ENCODE results near the gene DNLZ. TPM values are rescaled to one million over a fixed set of nuclear protein-coding genes. Genes with fewer than 3 reads are reported as not detected.

Gene DNLZ
- total RNA-seq, 2 experiments from 2014 or later = 24.9 to 26.2 TPM

- H3K27me3 Mint-ChIP-seq = no peaks in the 10 kb centered on the region
- H3K36me3 Mint-ChIP-seq = no peaks in the 10 kb centered on the region
- H3K9me3 Mint-ChIP-seq = no peaks in the 10 kb centered on the region
- no peak overlapping the region for H3K27ac Mint-ChIP-seq
- no peak for DNase-seq
- no peaks in the 10 kb centered on the region for H3K4me1 Mint-ChIP-seq
- no peak overlapping the region for H3K4me3 Mint-ChIP-seq
Measured at GRCh38 chr9:136351252-136351800, 12.2 kb downstream of the DNLZ start.

GRCh38 chr9:136349546-136349945 is 14.0 kb downstream of the DNLZ start:
- Mint-ChIP-seq H3K27me3 (no peaks in the 10 kb centered on the region), H3K36me3 (no peaks in the 10 kb centered on the region), H3K27ac (no peak overlapping the region), H3K9me3 (no peaks in the 10 kb centered on the region), H3K4me3 (no peak overlapping the region), H3K4me1 (no peaks in the 10 kb centered on the region)
- no peak for DNase-seq

GRCh38 chr9:136348691-136349090 is 14.9 kb downstream of the DNLZ start:
- Mint-ChIP-seq H3K36me3 (no peaks in the 10 kb centered on the region), H3K27me3 (no peaks in the 10 kb centered on the region), H3K27ac (no peak overlapping the region), H3K4me1 (no peaks in the 10 kb centered on the region), H3K9me3 (no peaks in the 10 kb centered on the region), H3K4me3 (no peak overlapping the region)
- DNase-seq = no peak

- no peaks in the 10 kb centered on the region for H3K4me1 Mint-ChIP-seq
- DNase-seq = no peak
- H3K36me3 Mint-ChIP-seq = no peaks in the 10 kb centered on the region
- H3K9me3 Mint-ChIP-seq = no peaks in the 10 kb centered on the region
- H3K27ac Mint-ChIP-seq = no peak overlapping the region
- H3K27me3 Mint-ChIP-seq = no peaks in the 10 kb centered on the region
- H3K4me3 Mint-ChIP-seq = no peak overlapping the region
Measured at GRCh38 chr9:136347472-136348256, 15.9 kb downstream of the DNLZ start.

GRCh38 chr9:136346927-136347465 is 16.5 kb downstream of the DNLZ start:
- H3K9me3 Mint-ChIP-seq = no peaks in the 10 kb centered on the region
- no peak overlapping the region for H3K27ac Mint-ChIP-seq
- H3K4me1 Mint-ChIP-seq = no peaks in the 10 kb centered on the region
- H3K36me3 Mint-ChIP-seq = no peaks in the 10 kb centered on the region
- H3K27me3 Mint-ChIP-seq = no peaks in the 10 kb centered on the region
- no peak for DNase-seq
- H3K4me3 Mint-ChIP-seq = no peak overlapping the region

- H3K4me3 Mint-ChIP-seq = no peak overlapping the region
- H3K27ac Mint-ChIP-seq = no peak overlapping the region
- H3K27me3 Mint-ChIP-seq = no peaks in the 10 kb centered on the region
- H3K9me3 Mint-ChIP-seq = no peaks in the 10 kb centered on the region
- no peaks in the 10 kb centered on the region for H3K4me1 Mint-ChIP-seq
- H3K36me3 Mint-ChIP-seq = no peaks in the 10 kb centered on the region
- no peak for DNase-seq
Measured at GRCh38 chr9:136346157-136346481, 17.4 kb downstream of the DNLZ start.

GRCh38 chr9:136345281-136346156 is 18.0 kb downstream of the DNLZ start:
- Mint-ChIP-seq H3K27me3 (no peaks in the 10 kb centered on the region), H3K36me3 (no peaks in the 10 kb centered on the region), H3K4me1 (no peaks in the 10 kb centered on the region), H3K27ac (no peak overlapping the region), H3K9me3 (no peaks in the 10 kb centered on the region), H3K4me3 (no peak overlapping the region)
- DNase-seq = no peak

- Mint-ChIP-seq H3K9me3 (no peaks in the 10 kb centered on the region), H3K4me1 (no peaks in the 10 kb centered on the region), H3K36me3 (no peaks in the 10 kb centered on the region), H3K27me3 (no peaks in the 10 kb centered on the region), H3K27ac (no peak overlapping the region), H3K4me3 (no peak overlapping the region)
- no peak for DNase-seq
Measured at GRCh38 chr9:136344544-136345280, 18.8 kb downstream of the DNLZ start.

- H3K4me1 Mint-ChIP-seq = no peaks in the 10 kb centered on the region
- H3K27me3 Mint-ChIP-seq = no peaks in the 10 kb centered on the region
- DNase-seq = no peak
- no peaks in the 10 kb centered on the region for H3K36me3 Mint-ChIP-seq
- H3K9me3 Mint-ChIP-seq = no peaks in the 10 kb centered on the region
- no peak overlapping the region for H3K4me3 Mint-ChIP-seq
- no peak overlapping the region for H3K27ac Mint-ChIP-seq
Measured at GRCh38 chr9:136343884-136344269, 19.7 kb downstream of the DNLZ start.

GRCh38 chr9:136343121-136343883 is 20.2 kb downstream of the DNLZ start:
- H3K27me3 Mint-ChIP-seq = no peaks in the 10 kb centered on the region
- H3K36me3 Mint-ChIP-seq = no peaks in the 10 kb centered on the region
- H3K4me3 Mint-ChIP-seq = no peak overlapping the region
- H3K4me1 Mint-ChIP-seq = no peaks in the 10 kb centered on the region
- no peak overlapping the region for H3K27ac Mint-ChIP-seq
- H3K9me3 Mint-ChIP-seq = no peaks in the 10 kb centered on the region
- no peak for DNase-seq

GRCh38 chr9:136342181-136343120 is 21.1 kb downstream of the DNLZ start:
- H3K4me1 Mint-ChIP-seq = no peaks in the 10 kb centered on the region
- H3K27ac Mint-ChIP-seq = no peak overlapping the region
- no peaks in the 10 kb centered on the region for H3K36me3 Mint-ChIP-seq
- H3K4me3 Mint-ChIP-seq = no peak overlapping the region
- H3K27me3 Mint-ChIP-seq = no peaks in the 10 kb centered on the region
- DNase-seq = peak; percentile 79
- no peaks in the 10 kb centered on the region for H3K9me3 Mint-ChIP-seq

GRCh38 chr9:136341769-136342168 is 21.8 kb downstream of the DNLZ start:
- DNase-seq = no peak
- H3K27ac Mint-ChIP-seq = no peak overlapping the region
- no peaks in the 10 kb centered on the region for H3K9me3 Mint-ChIP-seq
- H3K36me3 Mint-ChIP-seq = no peaks in the 10 kb centered on the region
- no peaks in the 10 kb centered on the region for H3K4me1 Mint-ChIP-seq
- H3K27me3 Mint-ChIP-seq = no peaks in the 10 kb centered on the region
- H3K4me3 Mint-ChIP-seq = no peak overlapping the region

- Mint-ChIP-seq H3K4me1 (no peaks in the 10 kb centered on the region), H3K27me3 (no peaks in the 10 kb centered on the region), H3K4me3 (no peak overlapping the region), H3K27ac (no peak overlapping the region), H3K36me3 (no peaks in the 10 kb centered on the region), H3K9me3 (no peaks in the 10 kb centered on the region)
- DNase-seq = no peak
Measured at GRCh38 chr9:136341042-136341655, 22.4 kb downstream of the DNLZ start.
